Hematopoietic multipotent progenitor cell treated with erythropoietin and hydrocortisone succinate and interleukin-3 and kit ligand, for 4 days (in vitro differentiated cells): ENCODE results near the gene RAF1.
"Not testable (repeated sequence)": the region's sequence is repeated elsewhere in the genome, so short reads cannot be mapped to it uniquely, and the experiment has no call there.

Experiments used
- DNase-seq: peaks from one replicate; pipeline ENCODE4 v3.0.0-alpha.2; 2015

The RAF1 gene

DNA sequence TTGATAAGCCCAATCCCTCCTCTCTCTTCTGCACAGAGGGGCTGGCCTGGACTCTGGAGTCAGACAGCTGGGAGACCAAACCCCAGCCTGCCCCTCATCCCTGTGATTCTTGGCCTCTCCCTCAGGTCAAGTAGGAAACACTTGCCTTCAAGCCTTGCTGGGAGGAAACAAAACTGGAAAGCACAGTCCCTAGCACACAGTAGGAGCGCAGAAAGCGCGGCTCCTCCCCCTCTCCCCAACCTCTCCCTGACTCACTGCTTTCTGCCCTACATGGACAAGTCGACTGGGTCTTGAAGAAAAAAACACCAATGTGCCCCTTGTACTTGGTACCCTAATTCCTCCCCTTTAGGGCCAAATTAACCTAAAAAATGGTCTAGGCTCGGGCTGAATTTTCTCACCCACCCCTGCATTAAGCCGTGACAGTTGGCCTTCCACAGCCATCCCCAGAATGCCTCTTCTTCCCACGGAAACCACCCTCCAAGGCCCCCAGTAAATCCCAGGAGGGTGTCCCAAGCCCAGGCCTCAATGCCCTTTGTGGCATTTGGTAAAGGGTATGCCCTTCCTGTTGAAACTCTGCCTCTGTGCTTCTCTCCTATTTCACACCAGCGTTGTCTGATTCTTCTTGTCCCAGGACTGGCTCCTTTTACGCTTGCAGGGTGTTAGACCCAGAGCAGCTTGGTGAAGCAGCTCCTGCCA, 11.3 kb upstream of the RAF1 start:
- DNase-seq: no peak

DNA sequence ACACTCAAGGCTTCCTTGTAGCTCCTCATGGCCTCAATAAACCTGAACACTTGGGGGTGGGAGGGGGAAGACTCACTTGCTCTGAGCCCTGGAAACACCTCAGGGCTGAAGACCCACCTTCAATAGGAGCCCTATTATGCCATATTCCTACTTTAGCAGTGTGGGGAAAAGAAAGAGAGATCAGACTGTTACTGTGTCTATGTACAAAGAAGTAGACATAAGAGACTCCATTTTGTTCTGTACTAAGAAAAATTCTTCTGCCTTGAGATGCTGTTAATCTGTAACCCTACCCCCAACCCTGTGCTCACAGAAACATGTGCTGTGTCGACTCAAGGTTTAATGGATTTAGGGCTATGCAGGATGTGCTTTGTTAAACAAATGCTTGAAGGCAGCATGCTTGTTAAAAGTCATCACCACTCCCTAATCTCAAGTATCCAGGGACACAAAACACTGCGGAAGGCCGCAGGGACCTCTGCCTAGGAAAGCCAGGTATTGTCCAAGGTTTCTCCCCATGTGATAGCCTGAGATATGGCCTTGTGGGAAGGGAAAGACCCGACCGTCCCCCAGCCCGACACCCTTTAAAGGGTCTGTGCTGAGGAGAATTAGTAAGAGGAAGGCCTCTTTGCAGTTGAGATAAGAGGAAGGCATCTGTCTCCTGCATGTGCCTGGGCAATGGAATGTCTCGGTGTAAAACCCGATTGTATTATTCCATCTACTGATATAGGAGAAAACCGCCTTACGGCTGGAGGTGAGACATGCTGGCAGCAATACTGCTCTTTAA, 10.2 kb upstream of the RAF1 start:
- not testable (repeated sequence) for DNase-seq

DNA sequence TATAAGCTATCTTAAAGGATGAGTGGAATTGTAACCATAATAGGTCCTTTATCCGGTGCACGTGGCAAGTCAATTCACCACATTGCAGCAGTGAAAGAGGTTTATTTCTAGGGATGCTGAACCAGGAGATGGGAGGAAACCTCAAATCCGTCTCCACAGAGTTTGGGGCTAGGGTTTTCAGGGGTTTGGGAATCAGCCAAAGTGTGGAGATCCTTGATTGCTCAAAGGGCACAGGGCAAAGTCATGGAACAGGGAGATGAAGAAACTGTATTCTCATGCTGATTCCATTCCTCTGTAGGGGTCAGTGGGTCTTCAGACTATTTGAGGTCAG, 7.2 kb upstream of the RAF1 start:
- no peak for DNase-seq

DNA sequence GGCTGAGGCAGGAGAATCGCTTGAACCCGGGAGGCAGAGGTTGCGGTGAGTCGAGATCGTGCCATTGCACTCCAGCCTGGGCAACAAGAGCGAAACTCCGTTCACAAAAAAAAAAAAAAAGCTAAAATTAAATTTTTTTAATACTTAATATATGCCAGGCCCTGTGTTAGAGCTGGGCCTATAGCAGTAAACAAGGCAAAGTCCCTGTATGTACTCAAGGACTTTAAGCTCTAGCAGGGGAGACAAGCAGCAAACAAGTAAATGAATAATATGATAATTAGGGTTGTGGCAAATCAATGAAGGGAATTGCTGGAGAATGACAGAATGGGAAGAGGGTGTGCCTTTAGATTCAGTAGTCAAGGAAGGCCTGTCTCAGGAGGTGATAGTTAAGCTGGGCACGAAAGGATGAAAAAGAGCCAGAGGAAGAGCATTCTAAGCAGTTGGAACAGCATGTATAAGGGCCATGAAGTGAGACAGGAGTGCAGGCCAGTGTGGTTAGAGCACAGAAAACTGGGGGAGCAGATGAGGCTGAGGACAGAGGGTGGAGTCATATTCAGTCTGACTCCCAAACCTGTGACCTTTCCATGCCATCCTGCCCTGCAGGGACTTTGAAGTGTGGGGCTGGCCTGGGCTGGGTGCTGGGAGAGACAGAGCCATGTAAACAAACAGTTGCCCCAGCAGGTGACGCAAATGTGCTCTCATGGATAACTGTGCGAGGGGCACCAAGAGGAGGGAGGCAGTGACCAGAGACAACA, 6.6 kb upstream of the RAF1 start:
- no peak for DNase-seq

DNA sequence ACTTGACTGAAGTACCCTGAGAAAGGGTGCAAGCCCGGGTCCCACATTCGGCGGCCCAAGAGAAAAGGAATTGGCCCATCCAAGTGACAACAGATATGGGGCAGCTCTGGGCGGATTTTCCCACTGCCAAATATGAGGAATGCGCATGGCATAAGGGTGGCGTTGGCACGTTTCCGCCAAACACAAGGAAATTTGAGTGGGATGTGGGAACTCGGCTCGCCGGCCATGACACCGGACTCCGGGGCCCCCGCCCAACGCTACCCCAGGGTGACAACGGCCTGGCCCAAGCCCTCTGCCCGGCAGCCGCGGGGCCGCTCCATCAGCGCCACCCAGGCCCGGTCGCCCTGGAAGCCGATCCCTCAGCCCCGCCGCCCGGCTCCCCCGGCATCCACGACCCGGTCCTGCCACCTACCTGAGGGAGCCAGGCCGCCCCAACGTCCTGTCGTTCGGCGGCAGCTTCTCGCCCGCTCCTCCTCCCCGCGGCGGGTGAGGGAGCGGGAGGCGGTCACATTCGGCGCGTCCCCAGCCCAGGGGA, 449 bp downstream of the RAF1 start:
- DNase-seq: no peak

DNA sequence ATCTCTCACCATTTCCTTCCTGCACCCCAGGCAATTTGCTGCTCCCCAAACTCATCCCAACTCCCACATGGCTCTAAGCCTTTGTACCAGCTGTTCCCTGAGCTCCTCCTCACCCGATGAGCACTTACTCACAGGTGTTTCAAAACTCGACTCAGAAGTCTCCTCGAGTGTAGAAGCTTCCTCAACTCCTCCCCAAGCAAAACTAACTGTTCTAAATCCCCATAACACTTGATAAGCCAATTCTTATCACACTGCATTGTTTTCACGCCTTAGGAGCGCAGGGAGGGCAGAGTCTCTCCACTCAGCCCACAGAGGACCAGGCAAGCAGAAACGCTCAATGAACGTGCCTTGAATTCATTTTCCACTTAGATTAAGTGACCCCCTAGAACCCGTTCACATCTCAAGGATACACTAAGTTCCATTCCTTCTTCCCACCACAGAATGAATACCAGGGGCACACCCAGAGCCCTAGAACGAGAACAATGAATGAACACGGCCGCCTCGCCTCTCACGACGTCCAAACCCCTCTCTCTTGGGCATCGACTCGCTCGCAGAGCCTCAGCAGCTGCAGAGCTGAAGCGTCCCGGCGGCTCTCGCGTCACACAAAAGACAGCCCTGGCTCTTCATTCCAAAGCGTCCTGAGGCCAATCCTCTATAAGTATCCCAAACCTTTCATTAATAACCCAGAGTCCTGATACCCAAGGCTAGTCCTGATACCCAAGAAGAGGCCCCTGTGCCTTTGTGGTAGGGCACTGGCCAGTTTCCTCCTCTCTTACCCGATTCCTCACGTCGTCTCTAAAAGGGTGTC, 1.1 kb downstream of the RAF1 start:
- peak; percentile 74 for DNase-seq

DNA sequence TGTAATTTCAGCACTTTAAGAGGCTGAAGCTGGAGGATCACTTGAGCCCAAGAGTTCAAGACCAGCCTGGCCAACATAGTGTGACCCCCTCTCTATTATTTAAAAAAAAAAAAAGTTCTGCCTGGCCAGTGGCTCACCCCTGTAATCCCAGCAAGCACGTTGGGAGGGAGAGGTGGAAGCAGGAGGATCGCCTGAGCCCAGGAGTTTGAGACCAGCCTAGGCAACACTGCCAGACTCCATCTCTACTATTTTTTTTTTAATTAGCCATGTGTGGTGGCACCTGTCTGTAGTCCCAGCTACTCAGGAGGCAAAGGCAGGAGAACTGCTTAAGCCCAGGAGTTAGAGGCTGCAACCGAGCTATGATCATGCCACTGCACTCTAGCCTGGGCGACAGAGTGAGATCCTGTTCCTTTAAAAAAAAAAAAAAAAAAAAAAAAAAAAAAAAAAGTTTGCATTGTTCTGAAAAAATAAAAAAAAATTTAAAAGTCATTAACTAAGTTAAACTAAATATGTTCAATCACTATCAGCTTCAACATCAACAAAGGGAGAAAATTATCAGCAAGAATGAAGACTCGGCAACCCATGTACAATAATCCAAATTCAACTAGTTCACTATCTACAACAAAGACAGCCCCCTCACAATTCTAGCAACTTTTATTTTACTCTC, 1.9 kb downstream of the RAF1 start:
- no peak for DNase-seq

DNA sequence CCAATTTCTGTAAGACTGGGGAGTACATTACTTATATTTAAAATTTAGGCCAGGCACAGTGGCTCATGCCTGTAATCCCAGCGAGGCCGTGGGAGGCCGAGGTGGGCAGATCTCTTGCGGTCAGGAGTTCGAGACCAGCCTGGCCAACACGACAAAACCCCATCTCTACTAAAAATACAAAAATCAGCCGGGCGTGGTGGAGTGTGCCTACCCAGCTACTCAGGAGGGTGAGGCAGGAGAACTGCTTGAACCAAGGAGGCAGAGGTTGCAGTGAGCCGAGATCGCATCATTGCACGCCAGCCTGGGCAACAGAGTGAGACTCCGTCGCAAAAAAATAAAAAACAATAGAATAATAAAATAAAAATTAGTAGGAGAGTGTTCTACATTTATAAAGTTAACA, 2.5 kb downstream of the RAF1 start:
- not testable (repeated sequence) for DNase-seq

DNA sequence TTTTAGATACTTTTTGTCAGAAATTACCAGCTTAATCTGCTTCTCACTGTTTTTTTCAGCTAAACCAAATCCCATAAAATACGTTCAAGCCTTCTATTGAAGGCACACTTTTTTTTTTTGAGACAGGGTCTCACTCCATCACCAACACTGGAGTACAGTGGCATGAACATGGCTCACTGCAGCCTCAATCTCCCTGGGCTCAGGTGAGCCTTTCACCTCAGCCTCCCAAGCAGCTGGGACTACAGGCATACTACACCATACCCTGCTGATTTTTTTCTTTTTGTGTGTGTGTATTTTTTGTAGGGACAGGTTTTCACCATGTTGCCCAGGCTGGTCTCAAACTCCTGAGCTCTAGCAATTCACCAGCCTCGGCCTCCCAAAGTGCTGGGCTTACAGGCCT, 3.7 kb downstream of the RAF1 start:
- no peak for DNase-seq

DNA sequence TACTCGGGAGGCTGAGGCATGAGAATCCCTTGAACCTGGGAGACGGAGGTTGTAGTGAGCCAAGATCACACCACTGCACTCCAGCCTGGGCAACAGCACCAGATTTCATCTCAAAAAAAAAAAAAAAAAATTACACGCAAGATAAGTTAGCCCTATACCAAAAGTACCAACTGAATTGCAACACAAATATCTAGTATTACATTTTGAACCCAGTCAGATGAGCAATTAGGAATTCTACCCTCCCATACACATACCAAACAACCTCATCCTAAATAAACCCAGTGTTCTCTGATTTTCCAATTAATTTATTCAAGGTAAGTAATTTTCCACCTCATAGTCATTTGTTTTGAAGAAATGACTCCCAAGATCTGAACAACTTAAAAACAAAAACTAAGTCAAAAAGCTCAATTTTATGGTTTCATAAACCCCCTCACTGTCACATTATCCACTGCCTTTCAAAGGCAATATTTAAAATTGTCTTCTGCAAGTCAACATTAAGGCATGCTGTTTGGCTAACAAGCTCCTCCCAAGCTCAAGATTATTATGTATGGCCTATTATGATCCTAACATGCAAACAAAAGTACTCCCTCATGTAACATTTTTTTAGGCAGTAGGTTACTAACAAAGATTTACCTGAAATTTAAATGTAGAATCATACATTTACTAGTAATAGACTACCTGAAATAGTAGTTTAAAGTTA, 4.5 kb downstream of the RAF1 start:
- DNase-seq: no peak

DNA sequence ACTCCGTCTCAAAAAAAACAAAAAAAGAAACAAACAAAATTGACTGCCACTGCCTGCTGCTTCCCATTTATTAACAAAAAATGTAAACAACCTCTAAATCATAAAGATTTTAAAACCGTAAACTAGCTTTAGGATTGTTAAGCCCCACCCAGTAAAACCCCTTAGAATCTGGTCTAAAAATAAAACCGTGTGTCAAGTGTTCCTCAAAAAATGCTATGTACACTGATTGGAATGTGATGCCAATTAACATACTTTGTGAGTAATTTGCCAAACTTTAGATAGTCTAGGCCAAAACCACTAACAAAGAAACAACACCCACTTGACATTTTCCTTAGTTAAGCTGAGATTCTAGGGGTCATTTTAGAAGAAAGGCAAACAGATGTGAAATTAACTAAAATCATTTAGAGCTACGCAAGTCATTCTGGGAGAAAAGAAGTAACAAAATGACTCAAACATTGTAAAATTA, 5.3 kb downstream of the RAF1 start:
- DNase-seq: no peak

DNA sequence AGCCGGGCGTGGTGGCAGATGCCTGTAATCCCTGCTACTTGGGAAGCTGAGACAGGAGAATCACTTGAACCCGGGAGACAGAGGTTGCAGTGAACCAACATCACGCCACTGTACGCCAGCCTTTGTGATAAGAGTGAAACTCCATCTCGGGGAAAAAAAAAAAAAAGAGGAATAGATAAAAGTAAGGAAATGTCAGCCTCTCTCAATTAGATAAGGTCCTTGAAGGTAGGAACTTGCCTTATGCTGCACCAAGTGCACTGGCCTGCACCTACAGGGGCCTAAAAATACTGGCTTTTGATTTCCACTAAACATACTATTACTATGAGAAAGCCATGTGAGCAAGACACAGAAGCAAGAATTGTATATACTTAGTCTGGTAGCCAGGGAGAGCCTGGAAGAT, 7.1 kb downstream of the RAF1 start:
- DNase-seq: no peak

DNA sequence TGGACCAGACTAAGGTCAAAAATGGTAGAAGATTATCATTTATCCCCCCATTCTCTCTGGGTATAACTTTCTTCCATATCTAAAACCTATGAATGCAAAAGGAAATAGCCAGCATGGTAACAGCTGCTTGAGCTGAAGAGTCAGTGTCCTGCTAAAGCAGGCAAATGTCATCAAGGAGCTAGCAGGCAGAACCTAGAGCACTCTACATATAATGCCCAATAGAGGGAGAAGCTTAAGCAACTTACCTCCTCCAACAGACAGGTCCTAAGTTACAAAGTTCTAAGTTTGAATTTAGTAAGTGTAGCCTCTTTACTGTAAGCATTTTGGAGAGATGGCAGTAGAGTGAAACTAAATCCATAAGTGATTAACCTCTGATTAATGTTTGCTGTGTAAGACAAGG, 7.7 kb downstream of the RAF1 start:
- DNase-seq: no peak

DNA sequence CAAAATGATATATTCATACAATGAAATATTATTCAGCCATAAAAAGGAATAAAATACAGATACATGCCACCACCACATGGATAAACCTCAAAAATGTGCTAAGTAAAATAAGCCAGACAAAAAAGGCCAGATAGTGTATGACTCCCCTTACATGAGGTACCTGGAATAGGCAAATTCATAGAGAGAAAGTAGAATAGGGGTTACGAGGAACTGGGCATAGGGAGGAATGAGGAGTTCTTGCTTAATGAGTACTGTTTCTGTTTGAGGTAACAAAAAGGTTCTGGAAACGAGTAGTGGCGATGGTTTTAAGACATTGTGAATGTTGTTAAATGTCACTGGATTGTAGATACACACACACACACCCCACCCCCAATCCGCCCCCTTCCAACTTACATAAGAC, 8.2 kb downstream of the RAF1 start:
- no peak for DNase-seq

DNA sequence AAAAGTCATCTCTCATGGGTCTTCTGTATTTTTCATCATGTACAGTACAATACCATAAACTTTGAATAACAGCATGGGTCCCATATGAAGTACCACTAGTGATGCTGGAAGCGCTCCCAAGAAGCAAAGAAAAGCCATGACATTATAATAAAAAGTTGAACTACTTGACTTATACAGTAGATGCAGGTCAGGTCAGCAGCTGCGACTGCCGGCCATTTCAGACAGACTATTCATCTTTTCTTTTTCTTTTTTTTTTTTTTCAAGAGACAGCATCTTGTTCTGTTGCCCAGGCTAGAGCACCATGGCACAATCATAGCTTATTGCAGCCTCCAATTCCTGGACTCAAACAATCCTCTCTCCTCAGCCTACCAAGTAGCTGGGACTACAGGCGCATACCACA, 10.2 kb downstream of the RAF1 start:
- DNase-seq: no peak

DNA sequence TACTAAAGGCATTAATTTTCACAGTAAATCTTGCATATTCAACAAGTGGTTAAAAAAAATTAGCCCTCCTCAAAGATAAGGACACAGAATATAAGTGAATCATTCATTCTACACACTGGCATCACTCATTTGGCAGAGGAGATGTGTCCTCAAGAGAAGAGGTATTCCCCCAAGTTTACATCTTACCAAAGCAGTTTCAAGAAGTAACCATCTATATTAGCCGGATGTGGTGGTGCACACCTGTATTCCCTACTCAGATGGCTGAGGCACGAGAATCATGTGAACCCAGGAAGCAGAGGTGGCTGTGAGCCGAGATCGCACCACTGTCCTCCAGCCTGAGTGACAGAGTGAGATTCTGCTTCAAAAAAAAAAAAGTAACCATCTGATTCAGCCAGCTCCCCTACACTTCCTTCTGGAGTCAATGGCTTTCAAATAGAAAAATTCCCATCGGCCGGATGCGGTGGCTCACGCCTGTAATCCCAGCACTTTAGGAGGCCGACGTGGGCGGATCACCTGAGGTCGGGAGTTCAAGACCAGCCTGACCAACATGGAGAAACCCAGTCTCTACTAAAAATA, 15.4 kb downstream of the RAF1 start:
- DNase-seq: no peak

DNA sequence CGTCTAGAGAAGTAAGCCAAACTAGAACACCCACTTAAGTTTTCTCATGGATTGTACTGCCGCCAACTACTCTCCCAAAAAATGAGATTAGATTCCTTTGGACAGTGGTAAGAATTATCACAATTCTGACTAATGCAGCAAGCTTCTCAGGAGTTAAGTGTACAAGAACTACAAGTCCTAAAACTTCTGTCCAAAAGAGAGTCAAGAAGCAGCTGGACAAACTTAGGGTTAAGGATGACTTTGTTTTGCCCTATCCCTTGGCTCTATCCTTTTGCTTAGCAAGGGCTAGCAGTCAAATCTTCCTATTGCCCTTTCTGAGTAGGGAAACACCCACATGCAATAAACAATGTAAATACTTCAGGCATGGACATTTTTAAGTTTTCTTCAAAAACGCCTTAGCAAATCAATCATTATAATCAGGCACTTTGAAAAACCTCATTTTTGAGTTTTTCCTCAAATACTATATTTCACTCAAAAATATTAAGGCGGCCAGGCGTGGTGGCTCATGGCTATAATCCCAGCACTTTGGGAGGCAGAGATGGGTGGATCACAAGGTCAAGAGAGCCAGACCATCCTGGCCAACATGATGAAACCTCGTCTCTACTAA, 19.5 kb downstream of the RAF1 start:
- no peak for DNase-seq

DNA sequence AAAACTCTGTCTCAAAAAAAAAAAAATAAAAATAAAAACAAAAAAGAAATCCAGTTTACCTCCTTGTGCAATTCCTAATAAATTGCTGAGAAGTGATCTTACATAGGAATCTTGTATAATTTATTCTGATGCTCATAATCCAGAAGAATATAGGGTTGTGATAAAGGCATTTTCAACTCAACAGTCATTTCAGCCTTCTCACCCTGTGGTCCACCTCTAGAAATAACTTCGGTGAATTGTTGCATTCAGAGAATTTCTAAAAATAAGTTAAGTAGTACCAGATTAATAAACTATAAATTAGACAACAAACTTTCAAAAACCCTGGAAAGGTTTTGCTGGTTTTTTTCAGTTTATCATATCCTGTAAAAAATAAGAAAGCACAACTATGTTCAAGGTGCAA, 20.2 kb downstream of the RAF1 start:
- no peak for DNase-seq

DNA sequence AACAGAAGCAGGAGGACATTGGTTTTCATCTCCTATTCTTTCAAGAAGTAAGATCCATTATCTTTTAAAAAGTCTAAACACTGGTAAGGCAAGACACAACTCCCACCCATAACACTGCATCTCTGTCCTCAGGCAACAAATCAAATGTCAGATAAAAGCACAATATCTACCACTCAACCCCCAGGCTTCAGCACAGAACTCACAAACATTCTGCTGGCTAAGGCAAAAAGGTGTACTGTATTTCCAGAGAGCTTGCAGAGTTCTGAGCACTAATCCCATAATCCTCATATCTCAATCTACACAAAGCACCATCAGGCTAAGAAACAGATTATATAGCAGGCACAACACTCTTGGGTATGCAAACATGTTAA, 20.9 kb downstream of the RAF1 start:
- DNase-seq: no peak

DNA sequence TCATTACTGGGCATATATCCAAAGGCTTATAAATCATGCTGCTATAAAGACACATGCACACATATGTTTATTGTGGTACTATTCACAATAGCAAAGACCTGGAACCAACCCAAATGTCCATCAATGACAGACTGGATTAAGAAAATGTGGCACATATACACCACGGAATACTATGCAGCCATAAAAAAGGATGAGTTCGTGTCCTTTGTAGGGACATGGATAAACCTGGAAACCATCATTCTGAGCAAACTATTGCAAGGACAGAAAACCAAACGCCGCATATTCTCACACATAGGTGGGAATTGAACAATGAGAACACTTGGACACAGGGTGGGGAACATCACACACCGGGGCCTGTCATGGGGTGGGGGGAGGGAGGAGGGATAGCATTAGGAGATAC, 23.1 kb downstream of the RAF1 start:
- DNase-seq: not testable (repeated sequence)

DNA sequence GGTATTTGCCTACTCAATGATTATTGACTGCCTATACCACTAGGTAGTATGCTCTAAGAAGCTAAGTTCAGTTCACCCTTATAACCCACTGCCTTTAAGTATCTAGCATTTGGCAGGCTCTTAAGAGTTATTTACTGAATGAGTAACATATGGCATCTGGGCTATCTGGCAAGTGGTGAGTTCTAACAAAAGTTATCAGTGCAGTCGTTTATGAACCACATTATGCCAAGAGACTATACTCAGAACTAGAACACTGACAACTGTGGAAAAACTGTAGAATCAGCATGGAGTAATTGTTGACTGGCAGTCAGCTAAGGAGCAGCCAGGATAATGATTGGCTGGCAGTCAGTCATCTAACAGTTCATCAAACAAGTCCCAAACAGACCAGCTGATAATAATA, 25.8 kb downstream of the RAF1 start:
- no peak for DNase-seq
